Stomach (tissue), 9 donors: ENCODE measurements around the gene ZFYVE9. TPM values are rescaled to one million over a fixed set of nuclear protein-coding genes. Genes with fewer than 3 reads are reported as not detected.

Experiments used
- DNase-seq, 2 donors: peaks; one replicate each; pipeline versions ENCODE4 v3.0.0 to v3.0.0-alpha.2; 2013 to 2019
- H3K27ac ChIP-seq, 5 donors: fragments of 200-600 bp in 4 of 5; sonication (generic) in 4 of 5; one replicate each; pipeline ENCODE4 v1.5.1; 2013 to 2019; ENCODE audit warnings: mild to moderate bottlenecking in 1 of 5, moderate library complexity in 1 of 5
- H3K27me3 ChIP-seq, 3 donors: fragments of 200-600 bp; sonication (generic); one replicate each; pipeline ENCODE4 v1.5.1; 2017 to 2019; ENCODE audit warnings: mixed run types in 1 of 3
- H3K36me3 ChIP-seq, 4 donors: fragments of 200-600 bp; sonication (generic); 1 replicate in 3 of 4; 2 replicates in 1 of 4; pipeline ENCODE4 v1.5.1; 2016 to 2019
- H3K4me1 ChIP-seq, 4 donors: fragments of 200-600 bp; sonication (generic); one replicate each; pipeline ENCODE4 v1.5.1; 2016 to 2019
- H3K4me3 ChIP-seq, 4 donors: fragments of 200-600 bp; sonication (generic) in 3 of 4; one replicate each; pipeline ENCODE4 v1.5.1; 2016 to 2019; ENCODE audit warnings: mild to moderate bottlenecking in 1 of 4
- H3K9me3 ChIP-seq, 4 donors: fragments of 200-600 bp; sonication (generic); one replicate each; pipeline ENCODE4 v1.5.1; 2016 to 2019
- CTCF ChIP-seq, 7 experiments: fragments of 450-650 bp in 4 of 7; fragments of 200-600 bp in 3 of 7; sonication (generic) in 3 of 7; IDR thresholded peaks; one replicate each; pipeline ENCODE4 v1.5.1; 2016 to 2019; ENCODE audit warnings: antibody characterized with exemption in 7 of 7, control low read depth in 2 of 7, mild to moderate bottlenecking in 1 of 7
- EP300 ChIP-seq: sonication (generic); formaldehyde crosslinking; IDR thresholded peaks from one replicate; pipeline ENCODE4 v1.6.1; 2017; ENCODE audit warnings: antibody characterized with exemption
- POLR2A ChIP-seq, 4 donors: fragments of 450-650 bp; IDR thresholded peaks; one replicate each; pipeline ENCODE4 v1.6.1; 2016; ENCODE audit warnings: antibody characterized with exemption in 4 of 4, control low read depth in 2 of 4, mild to moderate bottlenecking in 1 of 4, moderate library complexity in 1 of 4
- POLR2AphosphoS5 ChIP-seq, 3 donors: sonication (generic); formaldehyde crosslinking; IDR thresholded peaks; one replicate each; pipeline ENCODE4 v1.6.1; 2016; ENCODE audit warnings: antibody characterized with exemption in 3 of 3
- WGBS, 5 donors: extraction: QIAGEN DNeasy Blood & Tissue Kit in 3 of 5; methylation state at CpG; one replicate each; pipeline versions ENCODE4 v1.1.5 to v1.1.7; 2013 to 2018; 5-methylcytosine and 5-hydroxymethylcytosine counted together
- intact Hi-C: fragments of 100-400 bp; cut with DNase I; formaldehyde crosslinking; loops from one replicate; pipeline ENCODE4 v1.15.1; 2023; ENCODE audit warnings: low total_unique reads
- polyA plus RNA-seq, 3 donors: library from polyadenylated mRNA; stranded (reverse); fragments of 200-250 nt; gene quantifications; one replicate each; pipeline ENCODE4 v1.2.3, GENCODE V29; 2013
- total RNA-seq, 5 donors: library from RNA; depleted of rRNA; stranded (reverse); fragments of >200 nt; gene quantifications; one replicate each; pipeline versions ENCODE4 v1.1.0 to v1.2.3, GENCODE V29; 2014 to 2016
- donor health status: healthy with polysubstance abuse.
- donor health status: Bipolar disorder and iron deficiency.
- donor health status: healthy.

ZFYVE9 gene
- total and polyA plus RNA-seq, 8 donors, result 3.6 to 61.1 (median 15.7) TPM

GRCh38 chr1:52102336-52103013 lies 39.4 kb upstream of the ZFYVE9 start:
- 86 to 100% (median 96%) methylated on average over 1 of the region's 1 CpG for WGBS, 5 donors
- intact Hi-C loops, result no loop called here
- H3K4me1 ChIP-seq, result peaks cover 0 to 5% (median 0%) of the 10 kb centered on the region in 4 donors
- TF ChIP-seq POLR2A (IDR thresholded peaks at IDR 0.05), result no peak
- no peaks in the 10 kb centered on the region for H3K27me3 ChIP-seq
- no peak overlapping the region for H3K4me3 ChIP-seq
- H3K36me3 ChIP-seq, result no peaks in the 10 kb centered on the region
- no peak overlapping the region for H3K27ac ChIP-seq
- H3K9me3 ChIP-seq, result no peaks in the 10 kb centered on the region
- DNase-seq, result no peak

DNA sequence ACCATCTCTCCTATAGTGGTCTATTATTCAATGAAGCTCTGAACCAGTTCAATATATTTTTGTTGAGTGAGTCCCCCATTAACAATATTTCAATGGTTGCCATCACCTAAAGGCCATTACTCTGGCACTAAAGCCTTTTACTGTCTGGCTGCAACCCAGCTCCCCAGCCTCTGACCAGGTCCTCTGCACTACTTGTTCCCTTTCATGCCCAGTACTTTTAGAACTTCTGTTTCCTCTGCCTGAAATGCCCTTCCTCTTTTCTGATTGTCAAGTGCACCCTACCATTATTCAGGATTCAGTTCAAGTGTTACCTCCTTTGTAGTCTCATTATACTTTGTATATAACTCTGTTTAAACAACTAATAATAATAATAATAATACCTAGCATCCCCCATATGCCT lies 30.4 kb upstream of the ZFYVE9 start:
- no peaks in the 10 kb centered on the region for H3K4me1 ChIP-seq
- no peak overlapping the region for H3K4me3 ChIP-seq
- no peaks in the 10 kb centered on the region for H3K9me3 ChIP-seq
- intact Hi-C loops, result no loop called here
- TF ChIP-seq POLR2AphosphoS5 (IDR thresholded peaks at IDR 0.05), result no peak
- no peak for TF ChIP-seq CTCF (IDR thresholded peaks at IDR 0.05)
- TF ChIP-seq EP300, result no peak
- no peak for TF ChIP-seq POLR2A (IDR thresholded peaks at IDR 0.05)
- no peaks in the 10 kb centered on the region for H3K27me3 ChIP-seq
- no peaks in the 10 kb centered on the region for H3K36me3 ChIP-seq
- no peak overlapping the region for H3K27ac ChIP-seq
- DNase-seq, result no peak

DNA sequence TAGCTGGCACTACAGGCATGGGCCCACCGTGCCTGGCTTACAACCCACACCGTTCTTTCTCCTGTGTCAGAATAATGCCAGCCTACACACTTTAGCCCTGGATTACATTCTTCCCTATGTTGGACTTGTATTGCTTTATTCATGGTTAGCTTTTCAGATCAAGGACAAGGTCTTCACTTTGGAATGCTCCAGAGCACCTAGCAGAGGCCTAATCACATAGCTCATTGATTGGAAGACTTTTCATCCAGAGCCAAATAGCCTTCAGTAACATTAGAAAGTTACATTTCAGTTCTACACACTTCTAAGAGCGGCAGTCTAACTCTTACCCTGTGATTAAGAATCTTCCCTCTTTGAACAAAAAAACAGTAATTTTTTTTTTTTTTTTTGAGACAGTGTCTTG lies 29.4 kb upstream of the ZFYVE9 start:
- H3K4me1 ChIP-seq, result no peaks in the 10 kb centered on the region
- WGBS, 5 donors, result 90 to 98% (median 94%) methylated on average over 3 of the region's 3 CpGs
- no peak for DNase-seq
- intact Hi-C loops, result no loop called here
- H3K27me3 ChIP-seq, result no peaks in the 10 kb centered on the region
- H3K36me3 ChIP-seq, result no peaks in the 10 kb centered on the region
- no peaks in the 10 kb centered on the region for H3K9me3 ChIP-seq
- H3K27ac ChIP-seq, result no peak overlapping the region
- no peak overlapping the region for H3K4me3 ChIP-seq
- TF ChIP-seq CTCF (IDR thresholded peaks at IDR 0.05) (no peak), POLR2AphosphoS5 (IDR thresholded peaks at IDR 0.05) (no peak), EP300 (no peak), POLR2A (IDR thresholded peaks at IDR 0.05) (no peak)

GRCh38 chr1:52119301-52120079 lies 22.4 kb upstream of the ZFYVE9 start:
- H3K4me3 ChIP-seq, result no peak overlapping the region
- H3K9me3 ChIP-seq, result no peaks in the 10 kb centered on the region
- no peak overlapping the region for H3K27ac ChIP-seq
- 47 to 60% (median 50%) methylated on average over 12 of the region's 12 CpGs for WGBS, 5 donors
- no peaks in the 10 kb centered on the region for H3K27me3 ChIP-seq
- intact Hi-C loops, result no loop called here
- no peaks in the 10 kb centered on the region for H3K36me3 ChIP-seq
- peak in 1 of 2 donors; percentile 30 for DNase-seq
- H3K4me1 ChIP-seq, result no peaks in the 10 kb centered on the region
- no peak for TF ChIP-seq CTCF (IDR thresholded peaks at IDR 0.05)
- TF ChIP-seq POLR2AphosphoS5 (IDR thresholded peaks at IDR 0.05), result no peak
- no peak for TF ChIP-seq EP300
- no peak for TF ChIP-seq POLR2A (IDR thresholded peaks at IDR 0.05)

GRCh38 chr1:52122384-52122783 lies 19.5 kb upstream of the ZFYVE9 start:
- peak in 1 of 2 donors; percentile 58 for DNase-seq
- Histone ChIP-seq H3K4me3 (no peak overlapping the region), H3K4me1 (peaks cover 0 to 2% (median 0%) of the 10 kb centered on the region in 4 donors), H3K27me3 (no peaks in the 10 kb centered on the region), H3K36me3 (no peaks in the 10 kb centered on the region), H3K9me3 (no peaks in the 10 kb centered on the region), H3K27ac (no peak overlapping the region)
- intact Hi-C loops, result no loop called here
- 22 to 40% (median 35%) methylated on average over 2 of the region's 2 CpGs for WGBS, 5 donors
- TF ChIP-seq CTCF (IDR thresholded peaks at IDR 0.05), result no peak
- TF ChIP-seq EP300, result no peak
- no peak for TF ChIP-seq POLR2A (IDR thresholded peaks at IDR 0.05)
- no peak for TF ChIP-seq POLR2AphosphoS5 (IDR thresholded peaks at IDR 0.05)
